T1000 (cell line): ENCODE data around the gene VSIG8.

Experiments
- DNase-seq: peaks from one replicate; lab custom pipeline; 2025; ENCODE audit warnings: mixed read lengths; lab: John Stamatoyannopoulos, UW

VSIG8 gene

DNA sequence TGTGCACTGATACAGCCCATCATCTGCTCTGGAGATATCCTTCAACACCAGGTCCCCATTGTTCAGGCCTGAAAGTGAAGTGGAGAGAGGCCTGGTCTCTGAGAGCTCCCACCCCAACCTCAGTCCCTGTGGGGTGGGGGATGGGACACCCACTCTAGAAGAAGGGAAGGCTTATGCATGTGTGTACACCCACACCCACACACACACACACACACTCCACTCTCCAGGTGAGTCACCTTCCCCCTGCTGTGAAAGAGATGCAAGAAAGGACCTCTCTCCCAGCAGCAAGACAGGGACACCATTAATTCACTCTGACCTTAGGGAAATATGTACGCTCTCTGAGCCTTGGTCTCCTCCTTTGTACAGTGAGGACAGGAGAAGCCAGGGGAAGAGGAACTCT is 5.9 kb downstream of the VSIG8 start:
- no peak for DNase-seq

- DNase-seq = no peak
Observed at GRCh38 chr1:159855709-159856108, 6.7 kb downstream of the VSIG8 start.

DNA sequence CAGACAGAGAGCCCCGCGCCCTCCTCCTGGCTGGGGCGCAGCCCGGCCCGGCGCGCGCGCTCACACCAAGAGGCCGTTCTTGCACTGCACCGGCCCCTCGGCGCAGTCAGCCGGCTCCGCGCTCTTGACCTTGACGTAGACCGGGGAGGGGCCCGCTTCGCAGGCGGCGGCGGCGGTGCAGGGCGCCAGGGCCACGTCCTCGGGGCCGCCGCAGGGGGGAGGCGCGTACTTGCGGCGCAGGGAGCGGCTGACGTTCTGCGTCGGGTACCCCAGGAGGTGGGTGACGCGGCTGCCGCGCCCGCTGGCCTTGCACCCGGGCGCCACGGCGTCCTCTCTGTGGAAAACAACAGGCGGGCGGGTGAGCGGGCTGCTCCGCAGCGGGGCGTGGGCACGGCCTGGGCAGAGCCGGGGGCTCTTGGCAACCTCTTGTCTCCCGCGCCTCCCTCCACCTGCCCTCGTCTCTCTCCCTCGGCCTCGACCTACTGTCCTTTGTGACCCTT is 7.7 kb downstream of the VSIG8 start:
- DNase-seq = peak; percentile 67

GRCh38 chr1:159854116-159854692 is 8.3 kb downstream of the VSIG8 start:
- no peak for DNase-seq

GRCh38 chr1:159853417-159854115 is 8.9 kb downstream of the VSIG8 start:
- no peak for DNase-seq

DNA sequence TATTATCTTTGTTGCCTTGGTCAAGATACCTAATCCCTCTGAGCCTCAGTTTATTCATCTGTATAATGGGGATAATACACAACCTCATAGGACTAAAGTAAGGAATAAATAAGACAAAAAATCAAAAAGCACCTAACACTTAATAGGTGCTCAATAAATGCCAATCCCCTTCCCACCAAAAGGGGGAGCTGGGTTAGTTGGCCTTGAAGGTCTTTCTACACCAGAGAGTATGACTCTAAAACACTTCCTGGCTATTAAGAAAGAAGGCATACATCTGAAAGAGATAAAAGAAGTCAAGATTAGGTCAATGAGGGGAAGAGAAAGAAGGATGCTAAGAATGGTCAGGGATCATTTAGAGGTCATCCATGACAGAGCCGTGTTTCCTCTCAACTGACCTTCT is 11.1 kb downstream of the VSIG8 start:
- DNase-seq = no peak

GRCh38 chr1:159849626-159850366 is 12.7 kb downstream of the VSIG8 start:
- DNase-seq = peak; percentile 27

GRCh38 chr1:159848326-159848725 is 14.1 kb downstream of the VSIG8 start:
- DNase-seq = no peak

DNA sequence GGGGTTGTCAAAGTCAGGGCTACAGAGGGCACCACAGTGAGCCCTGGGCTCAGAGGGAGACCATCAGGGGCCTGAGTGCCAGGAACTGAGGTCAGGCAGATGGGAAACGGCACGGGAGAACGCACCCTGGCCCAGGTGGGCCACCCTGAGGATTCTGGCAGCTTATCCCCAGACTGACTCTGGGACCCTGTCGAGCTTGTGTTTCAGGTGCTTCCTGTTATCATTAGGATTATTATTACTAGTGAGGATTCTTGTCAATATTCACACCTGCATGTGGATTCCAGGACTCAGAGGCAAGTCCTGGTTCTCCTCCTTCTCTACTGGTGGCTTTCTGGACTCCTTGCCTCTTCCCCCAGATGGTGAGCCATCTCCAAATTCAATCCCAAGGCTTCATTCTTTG is 15.2 kb downstream of the VSIG8 start:
- no peak for DNase-seq

- DNase-seq = no peak
Observed at GRCh38 chr1:159845751-159846629, 16.5 kb downstream of the VSIG8 start.

GRCh38 chr1:159843459-159843858 is 19.0 kb downstream of the VSIG8 start:
- no peak for DNase-seq

GRCh38 chr1:159841749-159842148 is 20.7 kb downstream of the VSIG8 start:
- DNase-seq = no peak

DNA sequence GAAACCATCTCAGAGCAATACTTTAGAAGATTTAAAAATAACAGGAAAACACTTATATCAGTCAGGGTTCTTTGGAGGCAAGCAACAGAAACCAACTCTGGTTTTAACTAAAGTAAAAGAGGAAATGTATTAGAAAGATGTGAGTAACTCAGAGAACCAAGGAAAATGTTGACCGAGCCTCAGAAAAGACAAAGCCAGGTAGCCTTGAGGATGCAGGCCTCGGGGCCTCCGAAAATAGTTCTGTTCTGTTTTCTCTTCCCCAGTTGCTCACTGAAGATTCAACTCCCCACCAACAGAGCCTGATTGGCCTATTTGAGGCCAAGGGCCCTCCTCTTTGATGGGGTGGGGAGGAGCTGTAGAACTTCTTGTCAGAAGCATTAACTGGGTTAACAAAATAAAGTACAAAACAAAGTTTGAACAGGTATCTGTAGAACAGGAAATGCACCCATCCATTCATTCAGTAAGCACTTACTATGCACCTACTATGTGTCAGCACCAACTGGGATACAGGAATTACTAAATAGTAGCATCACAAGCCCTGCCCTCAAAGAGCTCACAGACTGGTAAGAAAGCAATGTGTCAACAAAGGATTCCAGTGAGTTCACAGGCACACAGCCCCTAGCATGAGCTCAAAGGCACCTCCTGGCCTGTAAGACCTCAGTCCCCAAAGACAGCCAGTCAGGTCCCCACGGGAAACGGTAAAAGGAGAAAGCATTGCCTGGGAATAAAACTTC is 23.2 kb downstream of the VSIG8 start:
- no peak for DNase-seq

- no peak for DNase-seq
Observed at GRCh38 chr1:159838715-159839114, 23.7 kb downstream of the VSIG8 start.

DNA sequence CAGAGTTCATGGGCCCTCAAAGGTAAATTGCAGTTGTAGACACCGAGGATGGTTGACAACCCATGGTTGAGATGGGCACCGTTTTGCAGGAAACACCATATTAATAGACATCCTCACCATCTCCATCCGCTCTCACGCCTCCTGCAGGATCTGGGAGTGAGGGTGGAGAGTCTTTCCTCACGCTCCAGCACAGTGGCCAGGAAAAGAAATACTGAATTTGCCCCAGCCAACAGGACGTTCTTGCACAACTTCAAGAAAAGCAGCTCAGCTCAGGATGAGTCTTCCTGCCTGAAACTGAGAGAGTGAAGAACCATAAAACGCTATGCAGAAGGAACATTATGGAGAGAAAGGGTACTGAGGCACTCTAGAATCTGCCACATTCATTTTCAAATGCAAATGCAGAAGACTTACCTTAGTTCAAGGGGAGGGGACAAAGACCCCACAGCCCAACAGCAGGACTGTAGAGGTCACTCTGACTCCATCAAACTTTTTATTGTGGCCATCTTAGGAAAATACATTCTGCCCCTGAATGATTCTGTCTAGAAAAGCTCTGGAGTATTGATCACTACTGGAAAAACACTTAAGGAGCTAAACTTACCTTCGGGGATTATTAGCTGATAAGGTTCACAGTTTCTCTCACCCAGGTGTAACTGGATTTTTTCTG is 26.5 kb downstream of the VSIG8 start:
- no peak for DNase-seq

GRCh38 chr1:159835356-159835755 is 27.1 kb downstream of the VSIG8 start:
- no peak for DNase-seq

DNA sequence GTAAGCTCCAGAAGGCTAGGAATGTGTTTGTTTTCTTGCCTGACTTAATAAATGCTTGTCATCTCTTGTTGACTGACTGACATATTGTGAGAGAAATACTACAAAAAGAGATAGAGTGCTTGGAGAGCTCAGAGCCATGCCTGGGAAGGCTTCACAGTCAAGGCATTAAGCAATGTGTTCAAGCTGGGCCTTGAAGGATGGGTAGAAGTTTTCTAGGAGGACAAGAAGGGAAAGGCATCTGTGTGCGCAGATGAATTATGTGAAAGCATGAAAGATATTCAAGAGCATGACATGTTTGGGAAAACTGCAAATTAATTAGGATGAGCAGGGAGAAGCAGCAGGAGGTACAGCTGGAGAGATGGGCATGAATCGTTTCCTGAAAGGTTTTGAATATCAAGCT is 30.1 kb downstream of the VSIG8 start:
- DNase-seq = no peak

- DNase-seq = no peak
Observed at GRCh38 chr1:159831412-159832141, 30.9 kb downstream of the VSIG8 start.

DNA sequence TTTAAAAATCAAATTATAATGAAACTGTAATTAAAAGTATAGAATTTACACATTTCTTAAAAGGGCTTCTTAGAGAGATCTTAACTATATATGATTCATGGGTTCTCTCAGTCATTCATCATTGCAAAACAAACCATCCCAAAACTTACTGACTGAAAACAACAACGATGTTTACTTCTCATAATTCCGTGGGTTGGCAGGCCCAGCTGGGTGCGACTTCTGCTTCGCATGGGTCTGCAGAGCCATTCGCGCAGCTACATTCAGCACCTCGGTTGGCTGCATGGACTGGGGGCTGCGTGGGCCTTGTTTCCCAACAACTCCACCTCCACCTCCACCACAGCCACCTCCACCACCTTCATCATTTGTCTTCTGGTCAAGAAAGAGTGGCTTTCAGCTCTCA is 31.7 kb downstream of the VSIG8 start:
- no peak for DNase-seq

DNA sequence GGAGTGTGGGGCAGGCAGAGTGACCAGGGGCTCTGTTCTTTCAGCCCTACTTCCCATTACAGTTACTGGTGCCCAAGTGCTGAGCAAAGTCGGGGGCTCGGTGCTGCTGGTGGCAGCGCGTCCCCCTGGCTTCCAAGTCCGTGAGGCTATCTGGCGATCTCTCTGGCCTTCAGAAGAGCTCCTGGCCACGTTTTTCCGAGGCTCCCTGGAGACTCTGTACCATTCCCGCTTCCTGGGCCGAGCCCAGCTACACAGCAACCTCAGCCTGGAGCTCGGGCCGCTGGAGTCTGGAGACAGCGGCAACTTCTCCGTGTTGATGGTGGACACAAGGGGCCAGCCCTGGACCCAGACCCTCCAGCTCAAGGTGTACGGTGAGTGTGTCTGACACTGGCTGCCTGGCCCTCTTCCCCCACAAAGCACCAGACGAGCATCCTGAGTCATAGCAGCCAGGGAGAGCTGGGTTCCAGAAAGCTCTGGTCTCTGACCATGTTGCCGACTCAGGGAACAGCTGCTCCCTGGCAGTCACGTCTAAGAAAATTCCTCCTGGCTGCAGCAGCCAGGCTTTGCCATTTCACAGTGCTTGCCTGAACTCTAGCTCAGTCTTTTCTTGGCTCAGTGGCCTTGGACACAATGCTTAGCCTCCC is 32.5 kb downstream of the VSIG8 start:
- no peak for DNase-seq
